ENCODE data around the gene RPN2. TPM values are rescaled to one million over a fixed set of nuclear protein-coding genes. Genes with fewer than 3 reads are reported as not detected.

Gene RPN2
- total RNA-seq, 1 experiment from 2014 or later, result 185 TPM

- Histone ChIP-seq H3F3A (ENCODE audit: insufficient read depth, low read depth) (no peaks in the 10 kb centered on the region), H3K4me1 (replicated peaks; ENCODE audit: insufficient read depth) (no peaks in the 10 kb centered on the region), H3K9me2 (ENCODE audit: insufficient read depth) (no peaks in the 10 kb centered on the region), H3K4me3 (no peak overlapping the region), H3K9me3 (ENCODE audit: insufficient read depth, low read depth) (no peaks in the 10 kb centered on the region), H3K4me2 (no peak overlapping the region), H3K27me3 (ENCODE audit: insufficient read depth, low read depth) (no peaks in the 10 kb centered on the region), H3K36me3 (ENCODE audit: low read depth) (peaks cover 41% of the 10 kb centered on the region), H4K20me1 (ENCODE audit: insufficient read depth) (peaks cover 10% of the 10 kb centered on the region; the same call in 1 of the 2 replicates), H3K27ac (no peak overlapping the region), H2AFZ (no peak overlapping the region), H3K79me2 (ENCODE audit: low read depth) (no peaks in the 10 kb centered on the region)
- TF ChIP-seq, protein P1, sequence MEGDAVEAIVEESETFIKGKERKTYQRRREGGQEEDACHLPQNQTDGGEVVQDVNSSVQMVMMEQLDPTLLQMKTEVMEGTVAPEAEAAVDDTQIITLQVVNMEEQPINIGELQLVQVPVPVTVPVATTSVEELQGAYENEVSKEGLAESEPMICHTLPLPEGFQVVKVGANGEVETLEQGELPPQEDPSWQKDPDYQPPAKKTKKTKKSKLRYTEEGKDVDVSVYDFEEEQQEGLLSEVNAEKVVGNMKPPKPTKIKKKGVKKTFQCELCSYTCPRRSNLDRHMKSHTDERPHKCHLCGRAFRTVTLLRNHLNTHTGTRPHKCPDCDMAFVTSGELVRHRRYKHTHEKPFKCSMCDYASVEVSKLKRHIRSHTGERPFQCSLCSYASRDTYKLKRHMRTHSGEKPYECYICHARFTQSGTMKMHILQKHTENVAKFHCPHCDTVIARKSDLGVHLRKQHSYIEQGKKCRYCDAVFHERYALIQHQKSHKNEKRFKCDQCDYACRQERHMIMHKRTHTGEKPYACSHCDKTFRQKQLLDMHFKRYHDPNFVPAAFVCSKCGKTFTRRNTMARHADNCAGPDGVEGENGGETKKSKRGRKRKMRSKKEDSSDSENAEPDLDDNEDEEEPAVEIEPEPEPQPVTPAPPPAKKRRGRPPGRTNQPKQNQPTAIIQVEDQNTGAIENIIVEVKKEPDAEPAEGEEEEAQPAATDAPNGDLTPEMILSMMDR (conservative IDR thresholded peaks at IDR 0.05), result no peak
- no peak for TF ChIP-seq EZH2 (IDR thresholded peaks at IDR 0.05; ENCODE audit: low read depth)
- ChIA-PET POLR2A (ENCODE audit: unreplicated experiment) (no interaction called here), CTCF (no interaction called here)
- BruUV-seq (replicated peaks), result no TSS peak
- intact Hi-C loops (cut with micrococcal nuclease; ENCODE audit: unreplicated experiment), result no loop called here
- no peak for DNase-seq
Measured at GRCh38 chr20:37225146-37225545, 46.0 kb downstream of the RPN2 start.

DNA sequence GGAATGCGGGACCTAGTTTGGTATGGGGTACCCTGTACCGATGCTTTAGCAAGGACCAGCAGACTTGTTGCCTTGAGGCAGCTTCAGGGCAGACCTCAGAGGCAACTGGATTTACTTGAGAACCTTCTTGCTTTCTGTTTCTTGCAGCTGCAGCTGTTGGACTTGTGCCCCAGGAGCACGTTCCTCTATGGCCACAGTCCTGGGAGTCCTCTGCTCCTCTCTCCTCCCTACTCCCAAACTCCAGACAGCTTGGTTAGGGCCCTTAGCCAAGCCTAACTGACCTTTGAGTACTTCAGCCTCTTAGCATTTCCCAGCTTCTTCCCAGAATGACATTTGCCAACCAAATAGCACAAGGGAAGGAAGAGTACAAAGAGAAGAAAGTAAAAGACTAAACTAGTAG, 47.8 kb downstream of the RPN2 start:
- no peaks in the 10 kb centered on the region for H3K4me1 ChIP-seq (replicated peaks; ENCODE audit: insufficient read depth)
- ChIA-PET CTCF (no interaction called here), POLR2A (ENCODE audit: unreplicated experiment) (interaction anchor here (0.6 kb wide), 1 partner anchor 790 kb away, joined by 5 read pairs; no protein-coding TSS in a partner anchor)
- BruUV-seq (replicated peaks), result no TSS peak
- no peak for TF ChIP-seq EZH2 (IDR thresholded peaks at IDR 0.05; ENCODE audit: low read depth)
- TF ChIP-seq, protein P1 (conservative IDR thresholded peaks at IDR 0.05), result no peak
- peaks cover 10% of the 10 kb centered on the region for H4K20me1 ChIP-seq (ENCODE audit: insufficient read depth)
- no peak overlapping the region for H3K4me2 ChIP-seq
- H3K36me3 ChIP-seq (ENCODE audit: low read depth), result peaks cover 51% of the 10 kb centered on the region
- no peak overlapping the region for H3K4me3 ChIP-seq
- no peak overlapping the region for H3K27ac ChIP-seq
- no peaks in the 10 kb centered on the region for H3K27me3 ChIP-seq (ENCODE audit: insufficient read depth, low read depth)
- H3K9me3 ChIP-seq (ENCODE audit: insufficient read depth, low read depth), result no peaks in the 10 kb centered on the region
- no peaks in the 10 kb centered on the region for H3K9me2 ChIP-seq (ENCODE audit: insufficient read depth)
- no peak overlapping the region for H2AFZ ChIP-seq
- intact Hi-C loops (cut with micrococcal nuclease; ENCODE audit: unreplicated experiment), result no loop called here
- H3K79me2 ChIP-seq (ENCODE audit: low read depth), result no peaks in the 10 kb centered on the region
- H3F3A ChIP-seq (ENCODE audit: insufficient read depth, low read depth), result no peaks in the 10 kb centered on the region
- DNase-seq, result no peak

DNA sequence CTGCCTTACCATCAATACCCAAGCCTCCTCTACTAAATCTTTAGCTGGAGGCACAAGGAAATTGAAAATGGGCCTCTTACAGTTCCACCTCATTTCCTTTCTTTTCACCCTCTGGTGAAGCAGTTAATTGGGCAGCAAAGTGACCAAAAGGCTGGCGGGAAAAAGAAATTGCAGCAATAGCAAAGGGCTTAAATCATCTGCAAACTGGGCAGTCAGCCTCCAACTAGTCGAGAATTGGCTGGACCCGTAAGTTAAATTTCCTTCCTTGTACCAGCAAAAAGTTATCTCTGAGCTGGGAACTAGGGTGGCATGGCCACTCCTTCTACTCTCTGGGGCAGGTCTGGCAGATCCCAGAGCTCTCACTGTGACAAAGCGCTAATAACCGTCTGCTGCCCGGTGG, 49.0 kb downstream of the RPN2 start:
- intact Hi-C loops (cut with micrococcal nuclease; ENCODE audit: unreplicated experiment), result no loop called here
- no peak for DNase-seq
- H3K4me3 ChIP-seq, result no peak overlapping the region
- H3K27me3 ChIP-seq (ENCODE audit: insufficient read depth, low read depth), result no peaks in the 10 kb centered on the region
- peaks cover 54% of the 10 kb centered on the region for H3K36me3 ChIP-seq (ENCODE audit: low read depth)
- H3F3A ChIP-seq (ENCODE audit: insufficient read depth, low read depth), result no peaks in the 10 kb centered on the region
- no peaks in the 10 kb centered on the region for H3K9me2 ChIP-seq (ENCODE audit: insufficient read depth)
- ChIA-PET POLR2A (ENCODE audit: unreplicated experiment) (no interaction called here), CTCF (no interaction called here)
- no peak overlapping the region for H2AFZ ChIP-seq
- H3K4me2 ChIP-seq, result no peak overlapping the region
- peaks cover 10% of the 10 kb centered on the region for H4K20me1 ChIP-seq (ENCODE audit: insufficient read depth)
- no peaks in the 10 kb centered on the region for H3K9me3 ChIP-seq (ENCODE audit: insufficient read depth, low read depth)
- no TSS peak for BruUV-seq (replicated peaks)
- H3K27ac ChIP-seq, result no peak overlapping the region
- H3K79me2 ChIP-seq (ENCODE audit: low read depth), result no peaks in the 10 kb centered on the region
- TF ChIP-seq, protein P1 (conservative IDR thresholded peaks at IDR 0.05), result no peak
- no peak for TF ChIP-seq EZH2 (IDR thresholded peaks at IDR 0.05; ENCODE audit: low read depth)
- H3K4me1 ChIP-seq (replicated peaks; ENCODE audit: insufficient read depth), result no peaks in the 10 kb centered on the region
